ENCODE data around the gene LY86. TPM values are rescaled to one million over a fixed set of nuclear protein-coding genes. Genes with fewer than 3 reads are reported as not detected.

Gene LY86
- not detected in 3 replicates for total RNA-seq

DNA sequence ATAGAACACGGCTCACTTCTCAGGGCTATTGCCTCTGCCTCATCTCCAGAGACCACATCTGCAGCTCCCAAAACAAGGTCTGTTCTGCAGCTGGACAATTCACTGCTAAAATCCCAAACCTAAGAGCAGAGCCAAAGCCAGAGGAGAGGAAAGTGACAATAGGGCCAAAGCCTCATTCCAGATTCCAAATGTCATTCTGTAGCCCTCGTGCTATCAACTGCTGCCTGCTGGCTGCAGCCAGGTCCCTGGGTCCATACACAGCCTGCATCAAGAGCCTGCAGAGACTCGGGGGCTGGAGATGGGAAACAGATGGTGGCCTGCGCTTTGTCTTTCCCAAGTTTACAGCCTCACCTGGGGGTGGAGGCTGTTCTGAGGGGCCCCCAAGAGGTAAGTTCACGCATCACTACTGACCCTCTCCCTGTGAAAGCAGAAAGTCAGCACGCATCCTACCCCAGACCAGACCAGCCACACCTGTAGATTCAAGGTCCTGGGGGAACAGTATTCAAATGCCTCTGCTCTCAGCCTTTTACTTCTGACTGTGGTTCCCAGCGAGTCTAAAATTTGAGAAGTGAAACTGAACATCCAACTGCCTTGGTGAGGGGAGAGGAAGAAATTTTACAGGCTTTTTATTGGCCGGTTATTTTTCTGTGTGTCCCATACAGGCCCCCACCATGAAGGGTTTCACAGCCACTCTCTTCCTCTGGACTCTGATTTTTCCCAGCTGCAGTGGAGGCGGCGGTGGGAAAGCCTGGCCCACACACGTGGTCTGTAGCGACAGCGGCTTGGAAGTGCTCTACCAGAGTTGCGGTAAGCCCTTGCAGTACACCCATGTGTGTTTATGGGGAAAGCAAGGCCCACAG lies at the start of gene LY86:
LY86 (plus strand) TSS at position 657 of the 860 bp plus-strand sequence; CDS start at position 672, 15 bp downstream.
- TF ChIP-seq, protein P1, sequence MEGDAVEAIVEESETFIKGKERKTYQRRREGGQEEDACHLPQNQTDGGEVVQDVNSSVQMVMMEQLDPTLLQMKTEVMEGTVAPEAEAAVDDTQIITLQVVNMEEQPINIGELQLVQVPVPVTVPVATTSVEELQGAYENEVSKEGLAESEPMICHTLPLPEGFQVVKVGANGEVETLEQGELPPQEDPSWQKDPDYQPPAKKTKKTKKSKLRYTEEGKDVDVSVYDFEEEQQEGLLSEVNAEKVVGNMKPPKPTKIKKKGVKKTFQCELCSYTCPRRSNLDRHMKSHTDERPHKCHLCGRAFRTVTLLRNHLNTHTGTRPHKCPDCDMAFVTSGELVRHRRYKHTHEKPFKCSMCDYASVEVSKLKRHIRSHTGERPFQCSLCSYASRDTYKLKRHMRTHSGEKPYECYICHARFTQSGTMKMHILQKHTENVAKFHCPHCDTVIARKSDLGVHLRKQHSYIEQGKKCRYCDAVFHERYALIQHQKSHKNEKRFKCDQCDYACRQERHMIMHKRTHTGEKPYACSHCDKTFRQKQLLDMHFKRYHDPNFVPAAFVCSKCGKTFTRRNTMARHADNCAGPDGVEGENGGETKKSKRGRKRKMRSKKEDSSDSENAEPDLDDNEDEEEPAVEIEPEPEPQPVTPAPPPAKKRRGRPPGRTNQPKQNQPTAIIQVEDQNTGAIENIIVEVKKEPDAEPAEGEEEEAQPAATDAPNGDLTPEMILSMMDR (IDR thresholded peaks at IDR 0.05; ENCODE audit: unreplicated experiment): no peak
- H3K4me1 Mint-ChIP-seq: peaks cover 24% of the 10 kb centered on the region
- no peaks in the 10 kb centered on the region for H3K27me3 Mint-ChIP-seq (ENCODE audit: low read depth)
- no peak within 1 kb of the TSS for H3K4me3 Mint-ChIP-seq
- no peaks in the 10 kb centered on the region for H3K9me3 Mint-ChIP-seq
- H3K36me3 Mint-ChIP-seq: no peaks in the 10 kb centered on the region
- no peak for DNase-seq (ENCODE audit: low spot score in 2 of 2, unreplicated experiment in 2 of 2)
- H3K27ac Mint-ChIP-seq: no peak within 1 kb of the TSS

DNA sequence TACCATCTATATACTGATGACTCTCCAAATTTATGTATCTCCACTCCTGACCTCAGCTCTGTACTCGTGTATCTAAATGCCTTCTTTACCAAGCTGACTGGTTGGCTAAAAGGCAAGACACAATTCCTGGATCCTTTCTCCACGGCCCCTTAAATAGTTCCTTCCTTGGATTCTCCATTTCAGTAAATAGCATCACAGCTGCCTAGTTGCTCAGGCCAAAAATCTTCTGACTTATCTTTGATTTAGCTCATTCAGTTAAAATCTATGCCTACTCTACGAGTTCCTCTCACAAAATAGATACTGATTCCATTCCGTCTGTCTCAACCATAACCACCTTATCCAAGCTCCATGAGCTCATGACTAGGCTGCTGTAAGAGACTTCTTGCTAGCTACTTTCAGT lies 49.5 kb upstream of the LY86 start:
- TF ChIP-seq, protein P1 (IDR thresholded peaks at IDR 0.05; ENCODE audit: unreplicated experiment): no peak
- no peak overlapping the region for H3K27ac Mint-ChIP-seq
- H3K4me3 Mint-ChIP-seq: no peak overlapping the region
- DNase-seq (ENCODE audit: low spot score in 2 of 2, unreplicated experiment in 2 of 2): no peak
- H3K27me3 Mint-ChIP-seq (ENCODE audit: low read depth): peaks cover 79% of the 10 kb centered on the region
- H3K4me1 Mint-ChIP-seq: no peaks in the 10 kb centered on the region
- no peaks in the 10 kb centered on the region for H3K36me3 Mint-ChIP-seq
- peaks cover 7% of the 10 kb centered on the region for H3K9me3 Mint-ChIP-seq

DNA sequence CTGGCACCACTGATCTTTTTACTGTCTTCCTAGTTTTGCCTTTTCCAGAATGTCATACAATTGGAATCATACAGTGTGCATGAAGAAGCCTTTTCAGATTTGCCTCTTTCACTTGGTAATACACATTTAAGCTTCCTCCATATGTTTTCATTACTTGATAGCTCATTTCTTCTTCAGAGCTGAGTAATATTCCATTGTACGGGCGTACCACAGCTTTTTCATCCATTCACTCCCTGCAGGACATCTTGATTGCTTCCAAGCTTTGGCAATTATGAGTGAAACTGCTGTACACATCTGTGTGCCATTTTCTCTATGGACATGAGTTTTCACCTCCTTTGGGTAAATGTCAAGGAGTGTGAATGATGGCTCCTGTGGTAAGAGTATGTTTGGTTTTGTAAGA lies 46.2 kb upstream of the LY86 start:
- Mint-ChIP-seq H3K9me3 (peaks cover 7% of the 10 kb centered on the region), H3K27me3 (ENCODE audit: low read depth) (peaks cover 91% of the 10 kb centered on the region), H3K27ac (no peak overlapping the region), H3K36me3 (no peaks in the 10 kb centered on the region), H3K4me1 (peaks cover 9% of the 10 kb centered on the region), H3K4me3 (no peak overlapping the region)
- TF ChIP-seq, protein P1 (IDR thresholded peaks at IDR 0.05; ENCODE audit: unreplicated experiment): no peak
- no peak for DNase-seq (ENCODE audit: low spot score in 2 of 2, unreplicated experiment in 2 of 2)

DNA sequence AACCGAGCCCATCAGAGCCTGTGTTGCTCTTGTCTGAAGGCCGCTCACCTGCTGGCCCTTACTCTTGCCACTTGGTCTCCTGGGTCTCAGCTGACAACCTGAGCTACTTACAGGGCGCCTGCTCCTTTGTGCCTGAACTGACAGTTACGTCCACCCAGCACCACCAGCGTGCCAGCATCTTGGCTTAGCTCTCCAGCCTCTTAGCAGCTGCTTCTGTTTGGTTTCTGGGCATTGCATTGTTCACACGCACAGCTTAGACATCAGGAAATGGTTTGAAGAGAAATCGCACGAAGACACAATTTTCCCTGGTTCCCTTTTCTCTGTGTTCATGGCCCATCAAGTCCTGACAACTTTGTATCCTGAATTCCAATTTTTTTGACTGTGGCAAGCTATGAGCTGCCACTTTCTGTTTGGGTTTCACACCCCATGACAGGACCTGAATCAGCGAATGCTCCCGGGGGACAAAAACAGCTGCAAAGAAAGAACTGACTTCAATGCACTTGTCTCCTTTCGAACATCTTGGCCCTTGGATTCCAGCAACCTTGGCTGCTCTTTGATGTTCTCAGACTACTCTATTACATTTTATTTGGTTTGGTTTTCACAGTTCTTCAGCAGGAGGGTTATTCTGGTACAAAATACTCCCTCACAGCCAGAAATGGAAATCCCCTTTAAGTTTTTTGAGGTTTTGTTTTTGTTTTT lies 45.2 kb upstream of the LY86 start:
- Mint-ChIP-seq H3K36me3 (no peaks in the 10 kb centered on the region), H3K9me3 (peaks cover 7% of the 10 kb centered on the region), H3K27ac (no peak overlapping the region), H3K4me1 (peaks cover 14% of the 10 kb centered on the region), H3K27me3 (ENCODE audit: low read depth) (peaks cover 92% of the 10 kb centered on the region), H3K4me3 (no peak overlapping the region)
- DNase-seq (ENCODE audit: low spot score in 2 of 2, unreplicated experiment in 2 of 2): no peak
- TF ChIP-seq, protein P1 (IDR thresholded peaks at IDR 0.05; ENCODE audit: unreplicated experiment): no peak

DNA sequence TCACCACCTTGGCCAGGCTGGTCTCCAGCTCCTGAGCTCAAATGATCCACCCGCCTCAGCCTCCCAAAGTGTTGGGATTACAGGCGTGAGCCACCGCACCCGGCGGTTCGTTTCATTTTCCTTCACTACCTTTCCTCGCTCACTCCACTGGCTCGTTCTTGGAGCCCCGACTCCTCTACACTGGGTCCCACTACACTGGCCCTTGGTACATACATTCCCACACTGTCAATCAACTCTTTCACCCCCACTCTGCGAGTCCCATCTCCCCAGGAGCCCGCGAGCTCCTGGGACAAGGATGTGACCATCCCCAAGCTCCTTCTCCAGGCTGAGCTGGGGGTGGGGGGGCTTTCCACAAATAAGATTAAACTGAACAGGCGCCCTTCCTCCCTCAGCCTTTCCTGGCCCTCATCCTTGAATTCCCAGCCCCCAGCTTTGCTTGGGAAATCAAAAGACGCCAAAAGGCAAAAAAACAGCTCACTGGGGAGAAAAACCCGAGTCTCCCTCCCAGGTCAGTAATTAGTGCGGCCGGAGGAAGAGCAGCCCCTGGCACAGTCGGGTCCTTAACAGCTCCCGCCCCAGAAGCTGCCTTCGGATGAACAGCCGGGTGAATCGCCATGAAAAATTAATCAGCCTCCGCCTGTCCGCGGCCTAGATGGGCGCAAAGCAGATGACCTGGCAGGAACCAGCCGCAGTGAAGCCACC lies 42.8 kb upstream of the LY86 start:
- Mint-ChIP-seq H3K4me1 (peaks cover 14% of the 10 kb centered on the region), H3K36me3 (no peaks in the 10 kb centered on the region), H3K9me3 (peaks cover 7% of the 10 kb centered on the region), H3K27ac (no peak overlapping the region), H3K4me3 (peak overlapping the region; percentile 68), H3K27me3 (ENCODE audit: low read depth) (peaks cover 76% of the 10 kb centered on the region)
- TF ChIP-seq, protein P1 (IDR thresholded peaks at IDR 0.05; ENCODE audit: unreplicated experiment): no peak
- no peak for DNase-seq (ENCODE audit: low spot score in 2 of 2, unreplicated experiment in 2 of 2)

Measured in mesothelial cell of epicardium (in vitro differentiated cells).